Measurements from ENCODE around the gene ADD3. TPM values are rescaled to one million over a fixed set of nuclear protein-coding genes. Genes with fewer than 3 reads are reported as not detected.

Gene ADD3
- total and polyA plus RNA-seq, 9 donors = 65.3 to 110 (median 81.0) TPM

GRCh38 chr10:110184398-110184797 is 176.6 kb downstream of the ADD3 start:
- TF ChIP-seq CTCF (IDR thresholded peaks at IDR 0.05) (no peak), EP300 (IDR thresholded peaks at IDR 0.05) (no peak), POLR2A (IDR thresholded peaks at IDR 0.05) (no peak)
- H3K4me1 ChIP-seq (ENCODE audit: insufficient read depth) = no peaks in the 10 kb centered on the region
- no peak overlapping the region for H3K27ac ChIP-seq
- DNase-seq = no peak
- no peaks in the 10 kb centered on the region for H3K36me3 ChIP-seq
- no peaks in the 10 kb centered on the region for H3K27me3 ChIP-seq
- 67 to 79% (median 74%) methylated on average over 6 of the region's 6 CpGs for WGBS, 3 donors
- H3K9me3 ChIP-seq = no peaks in the 10 kb centered on the region
- intact Hi-C loops (cut with DNase I) = no loop called here
- no peak overlapping the region for H3K4me3 ChIP-seq

Small RNA genes lying within 50 kb of the gene (small RNA-seq; reads per million reads assigned to genes)
- gene SNRPGP12 = not detected

Other genes starting within 250 kb of the ADD3 start
- gene XPNPEP1, start 84.5 kb upstream of the ADD3 start, total RNA-seq = 10 to 100 TPM; 39.6 to 70.7 (median 47.1) TPM
- 10 to 100 TPM; 27.2 to 70.4 TPM for gene XPNPEP1, start 84.5 kb upstream of the ADD3 start, polyA plus RNA-seq
- 10 to 100 TPM; 41.9 to 80.0 (median 60.8) TPM for gene MXI1, start 199.6 kb downstream of the ADD3 start, total RNA-seq
- 100 to 1,000 TPM in 1 of 2 donors, 10 to 100 TPM in 1; 75.4 to 100 TPM for gene MXI1, start 199.6 kb downstream of the ADD3 start, polyA plus RNA-seq

Data from ovary (tissue), 9 donors.